Right cardiac atrium (tissue), 5 donors: ENCODE measurements around the gene RTKN2. TPM values are rescaled to one million over a fixed set of nuclear protein-coding genes. Genes with fewer than 3 reads are reported as not detected.
"Not testable (repeated sequence)": the region's sequence is repeated elsewhere in the genome, so short reads cannot be mapped to it uniquely, and the experiment has no call there.

Experiments used
- ATAC-seq, 2 donors: fragments of 200-7000 bp; cut with Tn5 transposase; one replicate each; pipeline versions ENCODE4 v1.8.0 to v1.9.1; 2020; ENCODE audit warnings: moderate library complexity in 2 of 2, mild to moderate bottlenecking in 1 of 2
- DNase-seq, 3 donors: peaks; one replicate each; pipeline ENCODE4 v3.0.0-alpha.2; 2020
- H3K27ac ChIP-seq: one replicate; pipeline ENCODE4 v1.5.1; 2013; ENCODE audit warnings: mild to moderate bottlenecking, low read length, control low read depth, moderate library complexity
- H3K27me3 ChIP-seq: one replicate; pipeline ENCODE4 v1.6.1; 2013; ENCODE audit not compliant: control insufficient read depth, insufficient read depth
- H3K4me1 ChIP-seq: one replicate; pipeline ENCODE4 v1.6.1; 2013; ENCODE audit warnings: low read length; ENCODE audit not compliant: control insufficient read depth, insufficient read depth
- H3K4me3 ChIP-seq: one replicate; pipeline ENCODE4 v1.5.1; 2013; ENCODE audit warnings: low read length, control low read depth
- H3K9me3 ChIP-seq: one replicate; pipeline ENCODE4 v1.6.1; 2013; ENCODE audit warnings: low read length; ENCODE audit not compliant: control insufficient read depth
- WGBS: extraction: QIAGEN DNeasy Blood & Tissue Kit; methylation state at CpG from one replicate; pipeline ENCODE4 v1.1.7; 2013; 5-methylcytosine and 5-hydroxymethylcytosine counted together
- intact Hi-C, 4 donors: fragments of 100-400 bp; cut with DNase I; formaldehyde crosslinking; loops; one replicate each; pipeline versions ENCODE4 v1.11.0 to v1.14.0; 2022 to 2023
- polyA plus RNA-seq: library from polyadenylated mRNA; stranded (reverse); fragments of 200-250 nt; gene quantifications from one replicate; pipeline ENCODE4 v1.2.3, GENCODE V29; 2013
- total RNA-seq, 4 donors: library from RNA; stranded (reverse); fragmentation: NEBNext Ultra II Directional; extraction: Animal tissue kit (Norgen Biotek cat#: 25700); gene quantifications; one replicate each; pipeline ENCODE4 v1.2.1, GENCODE V29; 2021
- donor health status: healthy with polysubstance abuse.
- donor health status: DM: no; HTN: yes; CAD: no.
- donor health status: DM: no; HTN: no; CAD: no.
- donor health status: DM: no; HTN: yes; CAD: no; lungs with severe emphysema.
- donor health status: DM: yes; HTN: yes; CAD: no.

RTKN2 gene
- total and polyA plus RNA-seq, 5 donors: 0.06 to 0.19 (median 0.11) TPM

DNA sequence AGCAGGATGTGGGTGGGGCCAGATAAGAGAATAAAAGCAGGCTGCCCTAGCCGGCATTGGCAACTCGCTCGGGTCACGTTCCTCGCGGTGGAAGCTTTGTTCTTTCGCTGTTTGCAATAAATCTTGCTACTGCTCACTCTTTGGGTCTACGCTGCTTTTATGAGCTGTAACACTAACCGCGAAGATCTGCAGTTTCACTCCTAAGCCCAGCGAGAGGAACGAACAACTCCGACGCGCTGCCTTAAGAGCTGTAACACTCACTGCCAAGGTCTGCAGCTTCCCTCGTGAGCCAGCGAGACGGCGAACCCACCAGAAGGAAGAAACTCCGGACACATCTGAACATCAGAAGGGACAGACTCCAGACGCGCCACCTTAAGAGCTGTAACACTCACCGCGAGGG is 12.7 kb upstream of the RTKN2 start:
- H3K9me3 ChIP-seq, H3K27me3 ChIP-seq, intact Hi-C loops, DNase-seq, ATAC-seq, H3K4me3 ChIP-seq, H3K4me1 ChIP-seq, H3K27ac ChIP-seq: not testable (repeated sequence)
- 95% methylated on average over 24 of the region's 24 CpGs for WGBS

DNA sequence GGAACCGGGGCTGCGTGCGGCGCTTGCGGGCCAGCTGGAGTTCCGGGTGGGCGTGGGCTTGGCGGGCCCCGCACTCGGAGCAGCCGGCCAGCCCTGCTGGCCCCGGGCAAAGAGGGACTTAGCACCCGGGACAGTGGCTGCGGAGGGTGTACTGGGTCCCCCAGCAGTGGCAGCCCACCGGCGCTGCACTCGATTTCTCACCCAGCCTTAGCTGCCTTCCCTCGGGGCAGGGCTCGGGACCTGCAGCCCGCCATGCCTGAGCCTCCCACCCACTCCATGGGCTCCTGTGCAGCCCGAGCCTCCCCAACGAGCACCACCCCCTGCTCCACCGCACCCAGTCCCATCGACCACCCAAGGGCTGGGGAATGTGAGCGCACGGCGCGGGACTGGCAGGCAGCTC is 11.7 kb upstream of the RTKN2 start:
- DNase-seq, H3K27me3 ChIP-seq, H3K4me1 ChIP-seq, H3K9me3 ChIP-seq, intact Hi-C loops, ATAC-seq, H3K4me3 ChIP-seq, H3K27ac ChIP-seq: not testable (repeated sequence)
- 97% methylated on average over 28 of the region's 28 CpGs for WGBS

DNA sequence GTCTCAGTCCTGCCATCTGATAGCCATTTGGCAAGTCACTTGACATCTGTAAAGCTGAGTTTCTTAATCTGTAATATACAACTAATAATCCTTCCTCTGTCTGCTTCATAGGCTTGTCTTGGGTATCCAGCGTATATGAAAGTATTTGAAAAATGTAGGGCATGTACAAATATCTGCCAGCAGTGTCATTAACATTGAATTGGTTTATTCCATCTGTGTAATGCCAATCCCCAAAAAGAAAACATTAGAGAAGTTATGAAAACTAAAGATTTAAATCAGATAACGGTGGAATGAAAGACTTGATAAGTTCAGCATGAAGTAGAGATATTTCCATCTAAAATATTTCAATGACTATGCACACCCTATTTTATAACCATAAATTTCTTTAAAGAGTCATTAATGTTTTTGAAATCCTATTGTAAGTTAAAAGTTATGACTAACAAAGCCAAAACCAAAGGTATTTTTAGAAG is 9.8 kb upstream of the RTKN2 start:
- Histone ChIP-seq H3K27ac (no peak overlapping the region), H3K9me3 (no peaks in the 10 kb centered on the region), H3K4me1 (no peaks in the 10 kb centered on the region), H3K27me3 (no peaks in the 10 kb centered on the region), H3K4me3 (no peak overlapping the region)
- DNase-seq (no peak), ATAC-seq (no peak)
- WGBS: 47% methylated on average over 2 of the region's 2 CpGs
- intact Hi-C loops: no loop called here

DNA sequence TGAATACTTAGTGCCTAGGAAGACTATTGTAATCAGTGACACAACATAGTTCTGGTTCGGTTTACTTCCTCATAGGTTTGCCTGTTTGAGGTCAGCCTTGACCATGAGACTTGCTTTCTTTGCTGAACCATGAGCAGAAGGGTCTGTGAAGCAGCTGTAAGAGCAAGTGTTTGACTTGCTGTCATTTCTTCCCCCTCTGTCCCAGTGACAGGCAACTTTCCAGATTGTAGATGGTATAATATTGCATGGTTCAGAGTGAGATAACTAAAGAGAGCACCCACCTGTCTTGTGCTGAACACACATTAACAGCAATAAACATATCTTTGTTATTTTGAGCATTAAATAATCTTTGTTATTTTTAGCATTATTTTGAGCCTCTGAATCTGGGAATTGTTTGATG is 9.3 kb upstream of the RTKN2 start:
- WGBS: 76% methylated on average over 1 of the region's 1 CpG
- Histone ChIP-seq H3K27ac (no peak overlapping the region), H3K9me3 (no peaks in the 10 kb centered on the region), H3K4me1 (no peaks in the 10 kb centered on the region), H3K4me3 (no peak overlapping the region), H3K27me3 (no peaks in the 10 kb centered on the region)
- ATAC-seq (no peak), DNase-seq (no peak)
- intact Hi-C loops: no loop called here

DNA sequence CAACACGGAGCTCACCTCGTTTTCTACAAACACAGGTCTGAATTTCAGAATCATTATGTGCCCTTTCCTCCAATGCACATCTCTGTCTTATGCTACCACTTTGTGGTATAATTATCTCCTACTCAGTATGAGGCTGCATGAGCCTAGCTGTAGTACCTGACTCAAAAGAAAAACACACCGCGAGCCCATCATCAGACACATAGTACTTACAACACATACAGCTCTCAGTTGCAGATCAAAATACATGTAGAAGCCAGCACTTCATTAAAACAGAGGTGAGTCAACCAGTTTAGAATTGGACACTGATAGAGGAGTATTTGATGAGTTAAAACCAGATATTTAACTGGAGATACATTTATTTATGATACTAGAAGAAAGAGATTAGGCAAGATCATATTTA is 1.4 kb upstream of the RTKN2 start:
- H3K27me3 ChIP-seq: no peaks in the 10 kb centered on the region
- ATAC-seq (no peak), DNase-seq (no peak)
- intact Hi-C loops: no loop called here
- H3K4me3 ChIP-seq: no peak overlapping the region
- H3K9me3 ChIP-seq: no peaks in the 10 kb centered on the region
- no peaks in the 10 kb centered on the region for H3K4me1 ChIP-seq
- H3K27ac ChIP-seq: no peak overlapping the region
- WGBS: 87% methylated on average over 4 of the region's 4 CpGs

DNA sequence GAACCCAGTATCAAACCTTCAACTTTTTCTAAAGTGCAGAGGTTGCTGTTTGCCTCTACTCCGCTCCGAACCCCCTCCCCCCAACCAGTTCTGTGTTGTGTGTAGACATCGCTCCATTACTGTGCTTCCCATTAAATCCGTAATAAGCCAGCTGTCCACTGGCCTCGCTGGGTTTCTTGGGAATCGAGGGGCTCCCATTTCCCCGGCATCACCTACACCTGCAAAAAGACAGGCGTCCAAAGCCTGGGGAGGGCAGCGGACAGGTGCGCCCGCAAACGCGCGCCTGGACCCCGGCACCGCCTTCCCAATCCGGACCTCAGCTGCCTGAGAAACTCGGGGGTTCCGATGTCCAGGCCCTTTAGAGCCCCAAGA is 631 bp downstream of the RTKN2 start:
- H3K9me3 ChIP-seq: no peaks in the 10 kb centered on the region
- H3K27me3 ChIP-seq: no peaks in the 10 kb centered on the region
- peak; percentile 8 to 9 for ATAC-seq
- no peaks in the 10 kb centered on the region for H3K4me1 ChIP-seq
- WGBS: 2% methylated on average over 19 of the region's 19 CpGs
- intact Hi-C loops: no loop called here
- DNase-seq: peak in 1 of 3 donors; percentile 29
- H3K27ac ChIP-seq: no peak overlapping the region
- peak overlapping the region; percentile 73 for H3K4me3 ChIP-seq

DNA sequence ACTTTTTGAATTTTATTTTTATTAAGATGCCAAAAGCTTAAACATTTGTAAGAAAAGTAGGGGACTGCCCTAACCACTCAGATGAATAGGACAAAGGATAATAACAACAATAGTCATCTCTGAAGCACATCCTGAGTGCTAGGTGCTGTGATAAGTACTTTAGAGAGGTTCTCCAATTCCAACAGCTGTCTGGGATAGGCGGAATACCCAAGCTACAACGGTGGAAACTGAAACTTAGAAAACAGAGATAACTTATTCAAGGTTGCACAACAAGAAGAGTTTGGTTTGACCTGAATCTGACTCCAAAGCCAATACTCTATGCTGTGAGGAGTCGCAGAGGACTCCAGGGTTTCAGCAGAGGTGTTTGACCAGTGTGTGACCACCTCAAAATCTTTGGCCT is 2.0 kb downstream of the RTKN2 start:
- no peak overlapping the region for H3K4me3 ChIP-seq
- no peaks in the 10 kb centered on the region for H3K27me3 ChIP-seq
- no peaks in the 10 kb centered on the region for H3K4me1 ChIP-seq
- DNase-seq (no peak), ATAC-seq (no peak)
- intact Hi-C loops: no loop called here
- WGBS: 75% methylated on average over 3 of the region's 3 CpGs
- no peak overlapping the region for H3K27ac ChIP-seq
- no peaks in the 10 kb centered on the region for H3K9me3 ChIP-seq

DNA sequence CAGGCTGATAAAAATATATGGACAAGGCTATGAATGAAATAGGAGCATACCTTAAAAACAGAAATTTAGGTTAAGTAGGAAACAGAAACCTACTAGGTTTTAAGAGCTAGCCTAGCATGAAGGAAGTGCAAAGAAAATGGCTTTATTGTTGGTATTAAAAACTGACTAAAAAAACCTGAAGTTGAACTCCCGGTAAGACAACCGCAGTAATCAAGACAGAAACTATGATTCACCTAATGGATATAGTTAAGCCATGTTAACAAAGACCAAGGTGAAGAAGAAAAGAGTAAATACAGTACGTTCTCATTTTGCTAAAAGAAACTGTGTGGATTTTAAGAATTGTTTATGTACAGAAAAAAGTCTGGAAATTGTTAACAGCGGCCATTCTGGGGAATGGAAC is 2.5 kb downstream of the RTKN2 start:
- DNase-seq (no peak), ATAC-seq (no peak)
- 70% methylated on average over 4 of the region's 4 CpGs for WGBS
- Histone ChIP-seq H3K27me3 (no peaks in the 10 kb centered on the region), H3K4me3 (no peak overlapping the region), H3K4me1 (no peaks in the 10 kb centered on the region), H3K9me3 (no peaks in the 10 kb centered on the region), H3K27ac (no peak overlapping the region)
- intact Hi-C loops: no loop called here

DNA sequence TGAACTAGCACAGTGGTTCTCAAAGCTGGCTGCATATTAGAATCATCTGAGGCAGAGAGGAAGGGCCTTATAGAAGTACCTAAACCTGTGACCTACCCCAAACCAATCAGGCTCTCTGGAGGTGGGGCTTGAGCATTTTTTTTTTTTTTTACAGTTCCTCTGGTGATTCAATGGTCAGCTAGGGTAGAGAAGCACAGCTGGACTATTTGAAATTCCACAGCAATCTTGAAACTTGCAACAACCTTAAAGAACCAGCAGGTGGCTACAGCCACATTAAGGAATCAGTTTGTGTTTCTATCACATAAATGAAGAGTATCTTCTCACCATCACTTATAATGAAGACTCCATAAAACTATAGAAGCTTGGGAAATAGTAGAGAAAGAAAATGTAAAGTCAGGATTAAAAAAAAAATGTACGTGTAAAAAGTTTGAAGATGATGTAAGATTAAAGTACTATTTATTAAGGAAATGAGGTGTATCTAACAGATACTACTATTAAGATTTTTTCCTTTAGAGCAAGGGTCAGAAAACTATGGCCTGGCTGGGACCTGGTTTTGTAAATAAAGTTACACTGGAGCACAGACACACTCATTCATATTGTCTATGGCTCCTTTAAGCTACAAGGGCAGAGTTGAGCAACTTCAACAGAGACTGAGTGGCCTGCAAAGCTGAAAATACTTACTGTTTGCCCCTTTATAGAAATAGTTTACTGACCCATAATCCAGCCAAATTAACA is 3.8 kb downstream of the RTKN2 start:
- Histone ChIP-seq H3K4me3 (no peak overlapping the region), H3K4me1 (no peaks in the 10 kb centered on the region), H3K27me3 (no peaks in the 10 kb centered on the region), H3K9me3 (no peaks in the 10 kb centered on the region), H3K27ac (no peak overlapping the region)
- ATAC-seq: peak; percentile 40 to 67
- intact Hi-C loops: no loop called here
- WGBS: 25% methylated on average over 1 of the region's 1 CpG
- no peak for DNase-seq

DNA sequence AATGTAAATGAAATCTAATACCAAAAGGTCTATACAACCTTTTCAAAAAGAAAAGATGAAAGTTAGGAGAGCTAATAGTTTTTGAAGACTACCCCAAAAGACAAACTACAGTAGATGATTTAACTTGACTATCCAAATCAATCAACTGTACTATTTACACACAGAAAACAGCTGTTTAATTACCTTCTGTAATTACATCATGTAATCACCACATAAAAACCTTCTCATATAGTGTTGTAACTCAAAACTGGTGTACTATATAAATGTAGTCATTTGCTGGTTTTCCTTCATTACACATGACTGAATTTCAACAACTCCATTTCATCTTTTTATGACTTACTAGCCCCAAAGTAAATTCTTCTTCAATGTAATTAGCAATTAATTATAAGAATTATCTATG is 4.5 kb downstream of the RTKN2 start:
- Histone ChIP-seq H3K27me3 (no peaks in the 10 kb centered on the region), H3K27ac (no peak overlapping the region), H3K4me1 (no peaks in the 10 kb centered on the region), H3K9me3 (no peaks in the 10 kb centered on the region), H3K4me3 (no peak overlapping the region)
- ATAC-seq: no peak
- intact Hi-C loops: no loop called here
- DNase-seq: no peak

DNA sequence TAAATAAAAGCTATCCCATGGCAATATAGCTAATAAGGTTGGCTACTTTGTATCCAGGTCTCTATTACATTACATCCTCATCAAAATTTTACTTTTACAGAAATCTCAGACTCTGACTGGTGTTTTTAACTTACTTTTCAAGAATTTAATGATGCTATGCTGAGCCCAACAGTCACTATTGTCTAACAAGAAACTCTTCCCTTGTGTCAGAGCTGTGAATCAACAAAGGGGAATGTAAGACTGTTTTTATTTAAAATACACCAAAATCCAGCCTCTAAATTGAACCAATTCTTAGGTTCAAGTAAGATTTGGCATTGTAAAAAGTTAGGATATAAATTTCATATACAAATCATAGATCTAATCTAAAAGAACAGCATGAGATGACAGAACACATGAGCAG is 7.0 kb downstream of the RTKN2 start:
- Histone ChIP-seq H3K4me1 (no peaks in the 10 kb centered on the region), H3K9me3 (no peaks in the 10 kb centered on the region), H3K4me3 (no peak overlapping the region), H3K27me3 (no peaks in the 10 kb centered on the region), H3K27ac (no peak overlapping the region)
- DNase-seq (no peak), ATAC-seq (no peak)
- intact Hi-C loops: no loop called here

DNA sequence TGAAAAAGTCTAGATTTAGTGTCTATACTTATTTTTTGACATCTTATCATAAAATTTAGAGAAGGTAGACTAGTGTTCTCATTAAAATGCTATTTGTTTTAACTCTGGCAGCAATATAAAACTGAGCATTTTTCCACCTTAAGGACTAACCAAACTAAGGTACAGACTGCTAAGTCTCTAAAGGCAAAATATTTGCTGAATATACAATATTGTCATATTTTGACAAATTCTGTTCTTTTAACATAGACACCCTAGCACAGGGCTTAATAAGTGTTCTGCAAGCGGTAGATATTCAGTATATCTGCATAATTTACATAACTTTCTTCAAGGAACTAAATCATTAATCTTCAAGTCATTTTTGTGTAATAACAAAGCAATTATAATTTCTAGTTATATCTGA is 8.6 kb downstream of the RTKN2 start:
- no peak for DNase-seq
- Histone ChIP-seq H3K27ac (no peak overlapping the region), H3K9me3 (no peaks in the 10 kb centered on the region), H3K4me1 (no peaks in the 10 kb centered on the region), H3K27me3 (no peaks in the 10 kb centered on the region), H3K4me3 (no peak overlapping the region)
- ATAC-seq: no peak
- intact Hi-C loops: no loop called here
- 95% methylated on average over 1 of the region's 1 CpG for WGBS
